Umbilical cord (tissue), 2 donors: ENCODE measurements around the gene KDM4F. TPM values are rescaled to one million over a fixed set of nuclear protein-coding genes. Genes with fewer than 3 reads are reported as not detected.
"Not testable (repeated sequence)": the region's sequence is repeated elsewhere in the genome, so short reads cannot be mapped to it uniquely, and the experiment has no call there.

Experiments used
- DNase-seq: peaks from one replicate; pipeline ENCODE4 v3.0.0-alpha.2; 2015; ENCODE audit warnings: low spot score
- total RNA-seq: library from RNA; depleted of rRNA; stranded (reverse); fragments of >200 nt; gene quantifications from one replicate; pipeline ENCODE4 v1.2.3, GENCODE V29; 2014; ENCODE audit warnings: low replicate concordance; ENCODE audit not compliant: insufficient read depth

Gene KDM4F
- total RNA-seq: 1.2 TPM

DNA sequence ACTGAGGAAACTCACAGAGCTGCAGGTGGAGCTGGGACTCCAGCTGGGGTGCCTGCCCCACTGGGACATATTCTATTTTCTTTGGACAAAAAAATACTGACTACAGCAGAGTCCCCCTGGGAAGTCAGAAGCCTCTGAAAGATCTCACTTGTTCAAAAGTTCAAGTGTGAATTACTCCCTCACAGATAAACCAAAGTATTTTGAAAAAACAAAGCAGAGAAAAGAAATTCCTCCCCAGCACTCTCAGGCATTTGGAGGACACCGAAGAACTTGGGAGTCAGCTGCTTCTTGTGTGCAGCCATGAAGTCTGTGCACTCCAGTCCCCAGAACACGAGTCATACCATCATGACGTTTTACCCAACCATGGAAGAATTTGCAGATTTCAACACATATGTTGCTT lies at the start of gene KDM4F:
Gene KDM4F (plus strand): TSS at position 301 of the 400 bp plus-strand sequence.
- DNase-seq: not testable (repeated sequence)

DNA sequence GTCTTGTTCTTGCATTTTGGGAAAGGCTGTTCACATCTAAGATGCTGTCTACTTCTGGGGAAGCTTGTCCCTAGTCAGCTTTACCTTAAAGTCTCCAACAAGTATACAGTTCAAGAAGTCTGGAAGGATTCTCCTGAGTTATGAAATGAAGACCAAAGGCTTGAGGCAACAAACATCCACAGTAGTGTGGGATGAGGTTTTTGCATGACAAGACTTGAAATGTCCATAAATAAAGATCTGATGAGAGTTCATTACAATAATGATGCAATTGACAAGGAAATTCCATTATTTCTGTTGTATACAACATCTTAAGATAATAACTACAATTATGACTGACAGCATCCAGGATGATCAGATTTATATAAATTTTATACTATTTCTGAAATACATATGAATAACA lies 45.5 kb upstream of the KDM4F start:
- no peak for DNase-seq

DNA sequence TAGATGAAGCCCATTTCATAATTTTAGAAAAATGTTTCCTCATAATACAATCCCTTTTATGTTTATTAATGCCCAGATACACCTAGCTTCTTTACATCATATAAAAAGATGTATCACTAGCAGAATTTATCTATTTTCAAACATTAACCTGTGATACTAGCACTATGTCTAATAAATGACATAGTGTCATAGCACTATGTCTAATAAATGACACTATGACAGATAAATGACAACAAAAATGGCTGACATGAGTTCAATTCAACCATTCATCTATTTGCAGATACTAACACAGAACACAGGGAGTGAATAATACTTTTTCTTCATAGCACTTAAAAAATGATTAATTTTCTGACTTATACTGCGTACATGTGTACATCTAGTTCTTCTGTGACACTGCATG lies 43.6 kb upstream of the KDM4F start:
- no peak for DNase-seq

DNA sequence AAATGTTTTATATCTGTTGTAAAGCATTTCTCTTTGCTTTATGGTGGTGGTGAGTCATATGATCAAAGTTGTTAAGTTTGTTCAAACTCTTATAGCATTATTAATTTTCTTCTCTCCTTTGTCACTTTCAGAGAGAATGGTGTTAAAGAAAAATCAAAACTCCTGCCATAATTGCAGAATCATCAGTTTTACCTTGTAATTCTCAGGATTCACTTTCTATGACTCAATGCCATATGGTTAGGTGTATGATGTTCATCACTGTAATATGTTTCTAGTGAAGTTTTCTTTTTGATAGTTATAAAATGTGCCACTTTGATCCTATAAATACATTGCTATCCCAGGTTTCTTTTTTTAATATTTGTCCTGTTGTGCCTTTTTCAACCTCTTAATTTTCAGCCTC lies 37.8 kb upstream of the KDM4F start:
- no peak for DNase-seq

DNA sequence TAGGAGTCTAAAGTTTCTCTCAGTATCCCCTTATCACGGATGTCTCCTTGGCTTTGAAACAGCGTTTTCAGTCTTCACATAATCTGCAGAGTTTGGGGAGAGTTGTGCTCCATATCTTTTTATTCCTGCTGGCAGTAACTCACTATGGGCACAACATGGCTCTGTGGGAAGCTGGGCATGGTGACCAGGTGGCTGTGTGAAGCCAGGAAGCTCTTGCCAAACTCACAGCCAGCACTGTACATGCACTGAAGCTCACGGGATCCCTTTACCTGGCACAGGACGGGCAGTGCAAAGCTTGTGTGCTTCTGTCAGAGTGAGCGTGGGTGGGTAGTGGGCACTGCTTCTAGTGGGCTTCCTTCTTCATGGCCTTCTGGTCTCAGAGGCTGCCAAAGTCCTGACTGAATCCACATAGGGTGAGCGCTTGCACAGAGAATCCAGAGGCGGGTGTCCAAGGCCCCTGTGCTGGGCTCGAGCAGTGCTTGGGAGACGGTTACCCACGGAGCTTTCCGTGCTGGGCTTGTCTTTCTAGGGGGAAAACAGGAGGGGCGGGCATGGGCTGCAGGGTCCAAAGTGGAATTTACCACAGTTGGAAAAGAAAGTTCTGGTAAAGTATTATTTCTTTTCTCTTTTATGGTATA lies 34.9 kb upstream of the KDM4F start:
- DNase-seq: no peak

DNA sequence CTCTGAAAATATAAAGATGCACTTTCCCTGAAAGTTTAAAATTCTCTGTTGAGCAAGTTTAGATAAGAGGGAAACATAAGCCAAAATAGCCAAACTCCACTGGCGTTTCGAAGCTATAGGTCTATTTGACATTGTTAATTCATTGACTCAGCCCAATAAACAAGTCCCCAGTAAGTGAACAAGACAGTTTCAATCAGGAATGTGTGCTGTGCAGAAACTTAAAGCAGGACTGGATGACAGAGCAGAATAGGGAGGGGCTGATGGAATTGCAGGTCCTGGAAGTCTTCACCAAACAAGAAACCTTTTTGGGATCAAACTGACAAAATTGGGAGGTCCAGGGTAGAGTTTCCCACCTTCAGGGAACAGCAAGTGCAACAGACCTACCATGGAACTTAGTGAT lies 33.1 kb upstream of the KDM4F start:
- DNase-seq: no peak

DNA sequence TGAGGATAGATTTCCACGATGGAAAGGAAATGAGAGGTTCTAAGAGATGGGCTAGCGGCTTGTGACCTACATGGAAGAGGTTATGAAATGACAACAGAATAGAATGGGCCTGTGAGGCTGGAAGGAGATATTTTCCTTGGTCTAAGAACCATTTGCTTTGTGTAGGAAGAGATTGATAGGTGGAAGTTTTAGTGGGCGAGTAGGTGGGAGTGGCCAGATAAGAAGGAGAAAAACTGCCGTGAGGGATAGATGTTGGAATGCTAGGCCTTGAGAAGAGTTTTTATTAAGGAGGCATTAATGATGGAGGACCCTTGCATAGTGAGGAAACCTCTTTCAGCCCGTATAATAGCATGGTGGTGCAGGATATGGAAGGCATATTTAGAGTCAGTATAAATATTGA lies 27.8 kb upstream of the KDM4F start:
- not testable (repeated sequence) for DNase-seq

DNA sequence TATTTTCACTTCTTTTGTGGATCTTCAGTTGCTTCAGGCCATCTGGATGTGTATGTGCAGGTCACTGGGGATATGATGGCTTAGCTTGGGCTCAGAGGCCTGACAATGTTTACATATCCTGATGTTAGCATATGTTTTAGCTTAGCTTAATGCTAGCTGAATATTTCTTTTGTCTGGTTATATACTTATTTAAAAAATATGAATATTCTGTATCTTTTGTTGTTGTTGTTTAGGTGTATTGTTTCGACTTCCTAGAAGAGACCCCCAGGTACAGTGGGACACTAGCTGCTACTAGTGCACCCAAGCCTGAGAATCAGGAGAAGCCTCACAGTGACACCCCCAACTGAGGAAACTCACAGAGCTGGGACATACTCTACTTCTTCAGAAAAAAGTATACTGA lies 24.3 kb upstream of the KDM4F start, which contains the start of gene KDM4E:
Gene KDM4E (plus strand): TSS at position 301 of the 400 bp plus-strand sequence. CDS start 300 bp downstream, outside the sequence.
- no peak for DNase-seq

DNA sequence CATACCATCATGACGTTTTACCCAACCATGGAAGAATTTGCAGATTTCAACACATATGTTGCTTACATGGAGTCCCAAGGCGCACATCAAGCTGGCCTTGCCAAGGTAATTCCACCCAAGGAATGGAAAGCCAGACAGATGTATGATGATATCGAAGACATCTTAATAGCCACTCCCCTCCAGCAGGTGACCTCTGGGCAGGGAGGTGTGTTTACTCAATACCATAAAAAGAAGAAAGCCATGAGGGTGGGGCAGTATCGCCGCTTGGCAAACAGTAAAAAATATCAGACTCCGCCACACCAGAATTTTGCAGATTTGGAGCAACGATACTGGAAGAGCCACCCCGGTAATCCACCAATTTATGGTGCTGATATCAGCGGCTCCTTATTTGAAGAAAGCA lies 23.6 kb upstream of the KDM4F start:
- DNase-seq: not testable (repeated sequence)

DNA sequence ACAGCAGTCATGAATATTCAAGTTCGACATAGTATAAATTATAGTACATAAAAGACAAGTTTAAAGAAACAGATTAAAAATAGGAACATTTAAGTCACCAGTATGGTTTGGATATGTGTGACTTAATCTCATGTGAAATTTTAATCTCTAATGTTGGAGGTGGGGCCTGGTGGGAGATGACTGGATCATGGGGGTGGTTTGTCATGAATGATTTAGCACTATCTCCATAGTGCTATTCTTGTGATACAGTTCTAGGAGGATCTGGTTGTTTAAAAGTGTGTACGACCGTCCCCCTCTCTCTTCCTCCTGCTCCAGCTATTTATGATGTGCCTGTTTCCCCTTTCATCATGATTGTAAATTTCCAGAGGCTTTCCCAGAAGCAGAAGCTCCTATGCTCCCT lies 20.9 kb upstream of the KDM4F start:
- no peak for DNase-seq

DNA sequence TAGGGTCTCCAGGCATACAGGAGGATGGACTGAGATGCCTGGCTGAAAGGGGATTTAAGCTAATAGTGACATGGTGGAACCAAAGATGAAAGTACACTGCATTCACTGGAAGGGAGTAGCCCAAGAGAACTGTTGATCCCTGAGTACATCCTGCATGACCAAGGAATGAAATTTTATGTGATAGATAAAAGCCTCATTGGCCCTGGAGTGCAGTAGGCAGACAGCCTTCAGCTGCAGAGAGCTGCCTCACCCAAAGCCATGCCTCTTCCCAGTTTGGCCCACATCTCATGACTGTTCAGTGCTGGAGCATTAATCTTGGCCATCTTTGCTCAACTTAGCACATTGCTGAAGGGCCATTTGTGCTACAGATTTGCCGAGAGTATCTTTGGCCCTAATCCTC lies 16.2 kb upstream of the KDM4F start:
- no peak for DNase-seq

DNA sequence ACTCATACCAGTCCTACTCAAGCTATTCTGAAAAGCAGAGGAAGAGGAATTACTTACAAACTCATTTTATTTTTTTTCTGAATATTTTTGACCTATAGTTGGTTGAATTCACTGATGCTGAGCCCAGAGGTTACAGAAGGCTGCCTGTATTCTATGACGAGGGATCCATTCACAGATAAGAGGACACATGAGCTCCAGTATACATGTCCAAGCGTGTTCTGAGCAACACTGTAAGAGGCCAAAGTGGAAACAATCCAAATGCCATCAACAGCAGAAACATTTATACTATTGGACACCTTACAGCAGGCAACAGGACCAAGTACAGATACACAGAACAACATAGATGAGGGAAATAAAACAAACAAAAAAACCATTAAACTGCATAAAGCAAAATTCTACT lies 13.9 kb upstream of the KDM4F start:
- DNase-seq: peak; percentile 33

DNA sequence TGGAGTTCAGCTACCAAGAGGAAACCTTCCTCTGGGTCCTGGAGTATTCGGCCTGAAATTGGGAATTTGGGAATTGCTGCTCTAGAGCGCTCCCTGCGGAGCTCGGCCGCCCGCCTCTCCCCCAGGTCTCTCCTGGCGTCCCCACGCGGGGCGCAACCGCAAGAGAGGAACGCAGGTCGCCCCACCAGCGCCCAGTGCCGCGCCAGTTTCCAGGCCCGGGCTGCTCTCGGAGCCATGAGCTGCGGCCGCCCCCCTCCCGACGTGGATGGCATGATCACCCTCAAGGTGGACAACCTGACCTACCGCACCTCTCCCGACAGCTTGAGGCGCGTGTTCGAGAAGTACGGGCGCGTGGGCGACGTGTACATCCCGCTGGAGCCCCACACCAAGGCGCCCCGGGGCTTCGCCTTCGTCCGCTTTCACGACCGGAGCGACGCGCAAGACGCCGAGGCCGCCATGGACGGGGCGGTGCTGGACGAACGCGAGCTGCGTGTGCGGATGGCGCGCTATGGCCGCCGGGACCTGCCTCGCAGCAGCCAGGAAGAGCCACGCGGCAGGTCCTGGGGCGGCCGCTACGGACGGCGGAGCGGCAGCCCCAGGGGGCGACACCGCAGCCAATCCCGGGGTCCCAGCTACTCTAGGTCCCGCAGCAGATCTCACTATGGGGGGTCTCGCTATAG lies 11.7 kb upstream of the KDM4F start:
- not testable (repeated sequence) for DNase-seq

DNA sequence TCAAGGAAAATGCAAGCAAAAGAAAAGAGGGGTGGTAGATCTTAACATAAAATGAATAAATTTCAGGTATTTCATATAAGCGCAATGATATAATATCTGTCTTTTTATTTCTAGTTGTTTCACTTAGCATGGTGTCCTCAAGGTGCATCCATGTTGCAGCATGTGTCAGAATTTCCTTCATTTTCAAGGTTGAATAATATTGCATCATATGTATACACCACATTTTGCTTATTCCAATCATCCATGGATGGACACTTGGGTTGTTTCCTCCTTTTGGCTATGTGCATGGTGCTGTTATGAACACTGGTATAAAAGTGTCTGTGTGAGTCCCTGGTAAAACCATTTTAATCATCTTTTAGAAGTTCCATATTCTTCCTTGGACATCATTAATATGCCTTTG lies 7.0 kb upstream of the KDM4F start:
- DNase-seq: no peak

DNA sequence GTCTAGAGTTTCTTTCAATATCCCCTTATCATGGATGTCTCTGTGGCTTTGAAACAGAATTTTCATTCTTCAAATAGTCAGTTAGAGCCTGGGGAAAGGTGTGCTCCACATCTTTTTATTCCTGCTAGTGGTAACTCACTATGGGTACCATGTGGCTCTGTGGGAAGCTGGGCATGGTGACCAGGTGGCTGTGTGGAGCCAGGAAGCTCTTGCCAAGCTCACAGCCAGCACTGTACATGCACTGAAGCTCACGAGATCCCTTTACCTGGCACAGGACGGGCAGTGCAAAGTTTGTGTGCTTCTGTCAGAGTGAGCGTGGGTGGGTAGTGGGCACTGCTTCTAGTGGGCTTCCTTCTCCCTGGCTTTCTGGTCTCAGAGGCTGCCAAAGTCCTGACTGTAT lies 6.3 kb upstream of the KDM4F start:
- DNase-seq: no peak

DNA sequence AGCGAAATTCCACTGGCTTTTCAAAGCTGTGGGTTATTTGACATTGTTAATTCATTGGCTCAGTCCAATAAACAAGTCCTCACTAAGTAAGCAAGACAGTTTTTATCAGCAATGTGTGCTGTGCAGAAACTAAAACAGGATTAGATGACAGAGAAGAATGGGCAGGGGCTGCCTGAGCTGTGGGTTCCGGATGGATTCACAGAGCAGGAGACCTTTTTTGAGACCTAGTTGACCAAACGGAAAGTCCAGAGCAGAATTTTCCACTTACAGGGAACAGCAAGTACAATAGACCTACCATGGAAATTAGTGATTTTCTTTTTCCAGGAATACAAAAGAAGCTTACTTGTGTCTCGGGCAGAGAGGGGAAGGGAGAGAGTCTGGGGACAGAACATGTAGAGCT lies 5.2 kb upstream of the KDM4F start:
- no peak for DNase-seq

DNA sequence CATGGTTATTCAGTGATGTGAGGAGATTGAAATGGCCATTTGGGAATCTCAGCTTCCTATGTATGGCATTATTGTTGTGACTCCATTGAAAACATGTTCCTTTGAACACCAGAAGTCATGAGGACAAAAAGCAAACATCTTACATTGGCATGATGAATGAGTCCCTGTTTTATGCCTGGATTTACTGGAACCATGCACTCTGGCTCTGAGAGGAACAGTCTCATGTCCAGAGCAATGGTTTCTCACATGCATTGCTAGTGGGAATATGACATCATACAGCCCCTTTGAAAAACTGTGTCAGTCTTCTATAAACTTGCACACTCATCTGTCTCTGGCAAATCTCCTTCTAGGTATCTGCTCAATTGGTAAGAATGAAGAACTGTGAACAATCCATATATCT lies 3.4 kb upstream of the KDM4F start:
- DNase-seq: no peak

DNA sequence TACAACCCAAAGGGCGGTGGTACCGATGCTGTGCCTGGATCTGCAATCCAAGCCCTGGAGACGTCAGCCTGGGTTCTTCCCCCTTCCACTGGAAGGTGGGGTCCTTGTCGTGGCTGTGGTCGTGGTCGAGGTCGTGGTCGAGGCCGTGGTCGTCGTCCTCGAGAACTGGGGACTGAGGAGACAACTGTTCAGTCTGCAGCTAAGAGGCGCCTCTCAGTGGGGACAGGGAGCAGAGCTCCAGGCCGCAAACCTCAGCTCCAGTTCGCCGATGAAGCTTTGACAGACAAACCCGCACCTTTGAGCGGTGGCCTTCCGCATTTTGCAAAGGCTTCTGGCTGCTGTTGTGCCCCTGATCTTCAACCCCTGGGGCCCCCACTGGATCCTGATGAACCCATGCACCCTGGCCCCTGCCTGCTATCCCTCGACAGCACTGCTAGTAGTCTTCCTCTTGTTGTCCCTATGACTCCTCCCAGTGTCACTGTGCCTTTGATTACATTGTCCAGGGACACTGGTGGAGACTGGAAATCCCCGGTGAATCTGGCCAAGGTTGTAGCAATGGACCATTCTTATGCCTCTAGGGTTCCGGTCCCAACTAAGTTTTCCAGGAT lies 1.5 kb downstream of the KDM4F start:
- DNase-seq: no peak

DNA sequence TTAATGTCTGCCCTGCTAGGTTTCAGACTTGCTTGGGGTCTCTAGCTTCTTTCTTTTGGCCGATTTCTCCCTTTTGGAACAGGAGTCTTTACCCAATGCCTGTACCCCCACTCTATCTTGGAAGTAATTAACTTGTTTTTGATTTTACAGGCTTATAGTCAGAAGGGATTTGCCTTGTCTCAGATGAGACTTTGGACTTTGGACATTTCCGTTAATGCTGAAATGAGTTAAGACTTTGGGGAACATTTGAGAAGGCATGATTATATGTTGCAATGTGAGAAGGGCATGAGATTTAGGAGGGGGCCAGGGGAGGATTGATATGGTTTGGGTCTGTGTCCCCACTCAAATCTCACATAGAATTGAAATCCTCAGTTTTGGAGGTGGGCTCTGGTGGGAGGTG lies 5.1 kb downstream of the KDM4F start:
- no peak for DNase-seq

DNA sequence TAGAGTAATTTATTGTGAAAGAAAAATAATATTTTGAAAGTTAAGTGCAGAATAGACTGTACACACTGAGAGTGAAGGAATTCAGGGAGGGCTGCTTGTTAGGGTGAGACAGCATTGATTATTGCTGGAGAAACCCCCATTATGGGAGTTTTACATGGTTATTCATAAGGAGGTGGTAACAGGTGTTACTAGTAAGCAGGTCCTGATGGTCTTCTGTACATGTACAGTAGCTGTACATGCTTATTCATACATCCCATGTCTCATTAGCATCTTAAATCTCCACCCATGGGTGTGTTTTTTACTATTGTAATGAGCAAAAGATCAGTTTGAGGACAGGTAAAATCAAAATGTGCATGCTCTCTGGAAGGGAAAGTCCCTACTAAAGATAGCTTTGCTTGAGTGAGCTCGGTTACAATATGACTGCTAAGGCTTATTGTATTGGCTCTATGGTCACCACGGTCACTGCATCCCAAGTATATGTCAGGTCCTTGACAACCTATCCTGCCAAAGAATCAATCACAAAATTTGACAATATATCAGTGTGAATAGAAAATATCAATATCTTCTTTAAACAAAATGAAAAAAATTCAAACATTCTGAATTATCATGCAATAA lies 6.2 kb downstream of the KDM4F start:
- DNase-seq: no peak

DNA sequence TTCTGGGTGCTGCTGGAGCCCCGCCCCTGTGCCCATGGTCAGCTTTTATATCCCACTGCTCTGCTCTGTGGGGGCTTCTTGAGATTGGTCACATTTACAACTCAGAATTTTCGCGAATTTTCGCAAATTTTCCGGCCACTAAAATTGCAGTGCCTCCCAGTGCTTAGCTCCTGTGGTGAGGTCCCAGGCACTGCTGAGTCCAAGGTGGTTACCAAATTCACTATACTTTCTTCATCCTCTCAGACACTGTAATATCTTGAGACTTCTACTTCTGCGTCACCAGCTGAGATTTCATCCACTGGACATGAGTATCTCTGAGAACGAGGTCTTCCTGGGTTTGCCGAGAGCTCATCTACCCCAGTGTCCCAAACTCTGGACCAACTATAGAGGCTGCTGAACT lies 8.7 kb downstream of the KDM4F start:
- DNase-seq: no peak

DNA sequence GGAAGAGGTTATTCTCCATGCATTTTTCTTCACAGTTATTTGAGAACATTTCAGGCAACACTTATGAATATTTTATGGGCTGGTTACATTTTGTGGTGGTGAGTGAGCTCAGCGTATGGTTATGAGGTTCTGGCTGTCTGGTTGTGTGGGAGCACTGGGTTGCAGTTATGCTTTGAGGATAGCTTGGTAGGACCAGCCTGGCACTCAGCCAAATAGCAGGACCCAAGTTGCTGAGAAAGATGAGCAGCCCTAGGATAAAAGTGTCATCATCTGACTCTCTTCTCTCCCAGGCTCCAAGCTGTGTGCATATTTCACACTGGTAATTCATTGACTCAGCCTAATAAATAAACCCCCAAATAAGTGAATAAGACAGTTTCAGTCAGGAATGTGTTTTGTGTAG lies 9.4 kb downstream of the KDM4F start:
- DNase-seq: no peak

DNA sequence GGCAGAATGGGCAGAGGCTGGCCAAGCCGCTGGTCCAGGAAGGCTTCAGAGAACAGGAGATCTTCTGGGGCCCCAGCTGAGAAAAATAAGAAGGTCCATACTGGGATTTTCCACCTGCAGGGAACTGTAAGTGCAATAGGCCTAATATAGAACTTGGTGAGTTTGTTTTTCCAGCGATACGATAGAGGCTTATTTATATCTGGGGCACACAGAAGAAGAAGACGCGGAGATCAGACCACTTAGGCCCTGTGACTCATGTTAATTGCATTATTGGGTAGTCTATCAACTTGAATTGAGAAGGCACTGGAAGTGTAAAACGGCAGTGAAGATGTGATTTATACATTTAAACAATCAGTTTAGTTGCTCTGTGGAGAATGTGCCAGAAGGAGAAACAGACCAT lies 9.8 kb downstream of the KDM4F start:
- no peak for DNase-seq
